Effector CD8-positive, alpha-beta T cell (primary cell): Measurements from ENCODE around the gene ENTPD8.
A peak's percentile ranks its signal among the peaks of the same experiment; 100 is the strongest.

Experiments
- DNase-seq: peaks from one replicate; lab custom pipeline; 2025; lab: John Stamatoyannopoulos, UW

ENTPD8 gene

DNA sequence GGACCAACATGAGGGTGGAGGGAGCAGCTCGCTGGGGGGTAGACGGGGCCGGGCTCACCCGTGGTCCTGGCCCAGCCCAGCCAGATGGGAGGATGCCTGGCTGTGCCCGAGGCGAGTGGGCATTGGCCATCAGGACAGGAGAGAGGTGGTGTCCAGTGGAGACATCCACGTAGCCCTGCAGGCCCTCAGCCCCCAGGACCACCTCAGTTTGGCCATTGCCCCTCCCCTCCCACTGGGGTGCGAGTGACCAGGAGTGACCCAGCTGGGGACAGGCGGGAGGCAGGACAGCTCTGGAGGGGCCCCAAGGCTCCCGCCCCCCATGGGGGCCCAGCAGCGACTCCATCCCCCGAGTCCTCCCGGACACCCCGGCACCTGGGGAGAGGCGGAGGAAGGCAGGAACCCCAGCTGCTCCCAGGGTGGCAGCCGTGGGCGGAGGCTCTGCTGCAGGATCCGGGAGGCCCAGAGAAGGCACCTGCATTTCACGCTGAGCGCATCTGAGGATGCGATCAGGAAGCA lies 9.7 kb downstream of the ENTPD8 start:
- DNase-seq: no peak

DNA sequence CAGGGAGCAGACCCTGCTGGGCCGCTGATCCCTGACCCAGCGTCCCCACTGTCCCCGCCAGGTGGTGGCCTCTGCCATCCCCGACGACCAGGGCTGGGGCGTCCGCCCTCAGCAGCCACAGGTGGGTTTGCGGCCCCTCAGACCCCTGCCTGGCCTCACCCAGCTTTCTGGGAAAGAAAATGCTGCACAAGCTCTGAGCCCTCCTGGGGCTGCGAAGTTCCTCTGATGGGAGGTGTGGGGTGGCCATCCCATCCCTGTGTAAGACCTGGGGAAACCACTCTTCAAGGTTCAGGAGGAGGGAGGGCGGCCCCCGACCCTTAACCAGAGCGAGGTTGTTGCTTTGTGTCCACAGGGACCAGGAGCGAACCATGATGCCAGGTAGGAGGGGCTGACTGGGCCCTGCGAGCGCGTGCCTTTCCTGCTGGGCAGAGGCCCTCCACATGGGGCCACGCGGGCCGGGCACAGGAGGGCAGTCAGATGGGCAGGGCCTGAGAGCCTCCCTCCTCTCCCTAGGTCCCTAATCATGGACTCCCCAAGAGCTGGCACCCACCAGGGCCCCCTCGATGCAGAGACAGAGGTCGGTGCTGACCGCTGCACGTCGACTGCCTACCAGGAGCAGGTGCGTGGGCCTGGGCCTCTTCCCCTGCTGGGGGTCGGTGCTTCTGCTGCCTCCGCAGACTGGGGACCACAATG lies 10.3 kb downstream of the ENTPD8 start:
- no peak for DNase-seq

DNA sequence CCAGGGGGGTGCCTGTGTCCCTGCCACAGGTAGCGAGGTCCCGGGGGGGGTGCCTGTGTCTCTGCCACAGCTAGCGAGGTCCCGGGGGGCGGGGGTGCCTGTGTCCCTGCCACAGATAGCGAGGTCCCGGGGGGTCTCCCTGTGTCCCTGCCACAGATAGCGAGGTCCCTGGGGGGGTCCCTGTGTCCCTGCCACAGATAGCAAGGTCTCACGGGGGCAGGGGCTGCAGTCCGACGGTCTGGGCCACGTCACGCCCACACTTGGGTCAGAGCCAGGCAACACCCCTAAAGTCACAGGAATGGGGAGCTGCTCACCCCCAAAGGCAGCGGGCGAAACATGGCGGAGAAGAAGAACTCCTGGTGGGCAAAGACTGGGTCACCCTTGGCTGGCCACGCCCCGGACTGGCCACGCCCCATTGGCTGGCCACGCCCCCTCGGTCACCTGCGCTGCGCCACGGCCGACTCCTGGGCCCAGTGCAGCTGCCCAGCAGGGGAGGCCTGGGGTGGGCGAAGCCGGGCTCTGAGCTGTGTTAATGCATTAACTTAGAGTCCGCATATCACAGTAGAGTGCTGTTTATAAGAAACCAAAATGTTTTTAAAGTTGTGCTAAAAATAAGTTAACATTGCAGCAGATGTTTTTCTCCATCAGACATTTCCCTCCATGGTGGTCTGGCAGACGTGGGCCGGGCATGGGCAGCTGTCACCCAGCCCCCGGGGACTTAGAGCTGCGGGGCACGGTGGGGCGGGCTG lies 11.0 kb downstream of the ENTPD8 start:
- no peak for DNase-seq

DNA sequence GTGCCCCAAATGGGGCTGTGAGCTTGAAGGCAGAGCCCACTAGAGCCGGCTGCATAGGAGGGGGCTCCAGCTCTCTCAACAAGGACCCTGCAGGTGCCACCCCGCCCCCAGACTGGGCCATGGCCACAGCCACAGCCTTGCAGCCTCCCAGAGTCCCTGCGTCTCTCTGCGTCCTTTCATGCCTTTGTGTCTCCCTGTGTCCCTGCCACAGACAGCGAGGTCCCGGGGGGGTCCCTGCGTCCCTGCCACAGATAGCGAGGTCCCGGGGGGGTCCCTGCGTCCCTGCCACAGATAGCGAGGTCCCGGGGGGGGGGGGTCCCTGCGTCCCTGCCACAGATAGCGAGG lies 11.6 kb downstream of the ENTPD8 start:
- no peak for DNase-seq

DNA sequence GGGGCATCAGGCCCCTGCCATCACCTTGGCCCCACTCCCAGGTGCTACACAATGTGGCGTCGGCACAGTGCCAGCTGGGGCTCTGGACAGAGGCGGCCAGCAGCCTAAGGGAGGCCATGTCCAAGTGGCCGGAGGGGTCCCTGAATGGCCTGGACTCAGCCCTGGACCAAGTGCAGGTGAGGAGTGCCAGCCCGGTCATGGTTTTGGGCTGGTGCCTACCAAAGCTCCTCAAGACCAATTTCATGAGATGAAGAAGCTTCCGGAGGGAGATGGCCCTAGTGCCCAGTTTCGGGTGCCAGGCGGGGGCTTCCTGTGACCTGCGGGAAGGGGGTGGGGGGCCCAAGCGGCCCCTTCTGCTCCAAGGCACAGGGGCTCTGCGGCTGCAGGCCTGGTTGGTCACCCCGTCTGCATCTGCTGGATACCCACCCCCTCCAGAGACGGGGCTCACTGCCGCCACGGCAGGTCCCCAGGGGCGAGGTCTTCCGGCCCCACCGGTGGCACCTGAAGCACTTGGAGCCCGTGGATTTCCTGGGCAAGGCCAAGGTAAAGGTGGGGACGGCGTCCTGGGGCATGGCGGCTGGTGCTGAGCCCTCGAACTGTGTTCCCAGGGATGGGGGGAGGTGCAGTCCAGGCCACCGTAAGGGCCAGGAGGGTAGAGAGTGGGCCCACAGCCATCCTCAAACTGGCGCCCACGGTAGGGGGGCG lies 12.2 kb downstream of the ENTPD8 start:
- no peak for DNase-seq

DNA sequence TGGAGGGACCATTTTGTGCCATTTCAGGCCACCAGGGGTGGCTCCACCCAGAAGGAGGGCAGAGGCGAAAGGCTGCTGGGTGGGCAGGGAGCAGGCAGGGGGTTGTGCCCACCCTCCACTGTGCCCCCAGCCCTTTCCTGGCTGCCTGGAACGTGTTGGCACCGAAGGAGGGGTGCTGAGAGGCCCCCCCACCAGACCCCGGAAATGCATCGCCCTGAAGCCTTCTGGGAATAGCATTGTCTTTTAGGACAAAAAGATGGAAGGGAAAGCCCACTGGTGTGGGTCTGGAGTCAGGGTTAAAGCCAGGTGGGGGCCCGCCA lies 12.9 kb downstream of the ENTPD8 start:
- no peak for DNase-seq

DNA sequence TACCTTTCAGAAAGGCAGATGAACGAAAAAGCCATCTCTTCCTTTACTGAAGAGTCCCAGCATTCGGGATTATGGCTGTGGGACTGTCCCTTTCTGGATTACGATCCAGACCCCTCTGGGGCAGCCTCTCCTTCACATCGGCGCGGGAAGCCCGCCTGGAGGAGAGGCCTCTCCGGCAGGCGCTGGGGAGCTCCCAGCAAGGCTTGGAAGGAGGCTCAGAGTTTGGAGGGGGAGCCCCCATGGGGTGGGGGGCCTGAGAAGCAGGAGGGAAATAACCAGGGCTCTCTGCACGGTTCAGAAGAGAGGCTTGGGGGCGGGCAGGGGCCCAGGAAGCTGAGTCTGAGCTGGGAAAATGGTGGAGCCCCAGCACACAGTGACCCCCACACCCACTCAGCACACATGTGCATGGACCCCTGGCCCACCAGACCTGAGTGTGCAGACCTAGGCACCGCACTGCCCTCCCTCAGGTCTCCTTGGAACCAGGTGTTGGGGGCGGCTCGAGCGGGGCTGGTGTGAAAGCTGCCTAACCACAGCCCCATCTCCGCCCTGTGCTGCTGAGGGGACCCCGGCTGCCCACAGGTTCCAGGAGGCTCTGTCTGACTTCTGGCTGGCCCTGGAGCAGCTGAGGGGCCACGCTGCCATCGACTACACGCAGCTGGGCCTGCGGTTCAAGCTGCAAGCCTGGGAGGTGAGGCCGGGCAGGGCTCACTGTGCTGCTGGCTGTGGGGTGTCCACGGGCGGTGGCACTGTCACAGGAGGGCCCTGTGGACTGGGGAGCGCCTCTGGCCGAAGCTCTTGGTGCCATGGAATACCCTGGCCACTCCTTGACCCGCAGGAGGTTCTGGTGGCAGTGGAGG lies 13.5 kb downstream of the ENTPD8 start:
- DNase-seq: no peak

DNA sequence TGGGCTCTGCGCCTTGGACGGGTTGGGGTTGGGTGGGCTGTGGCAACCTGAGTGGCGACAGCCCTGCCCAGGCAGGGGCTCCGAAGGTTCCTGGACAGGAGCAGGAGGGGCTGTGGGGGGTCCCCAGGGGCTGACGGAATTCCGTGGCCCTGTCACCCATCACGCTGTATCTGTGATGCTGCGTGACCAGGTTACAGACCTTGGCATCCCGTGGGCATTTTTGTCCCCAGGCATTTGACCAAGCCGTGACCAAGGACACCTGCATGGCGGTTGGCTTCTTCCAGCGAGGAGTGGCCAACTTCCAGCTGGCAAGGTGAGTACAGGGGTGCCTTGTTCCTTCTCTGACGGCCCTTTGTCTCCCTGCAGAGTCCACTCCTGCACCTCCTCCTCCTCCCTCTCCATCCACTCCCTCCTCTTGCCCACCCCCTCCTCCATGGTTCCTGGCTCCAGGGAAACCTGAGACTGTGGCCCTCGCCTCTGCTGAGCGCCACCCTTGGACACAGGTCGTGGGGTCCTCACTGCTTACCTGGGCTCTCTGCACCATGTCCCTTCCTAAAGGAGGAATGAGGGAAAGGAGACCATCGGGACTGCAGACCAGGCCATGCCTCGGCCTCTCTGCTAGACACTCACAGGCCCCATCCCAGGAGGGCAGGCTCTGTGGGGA lies 15.0 kb downstream of the ENTPD8 start:
- no peak for DNase-seq

DNA sequence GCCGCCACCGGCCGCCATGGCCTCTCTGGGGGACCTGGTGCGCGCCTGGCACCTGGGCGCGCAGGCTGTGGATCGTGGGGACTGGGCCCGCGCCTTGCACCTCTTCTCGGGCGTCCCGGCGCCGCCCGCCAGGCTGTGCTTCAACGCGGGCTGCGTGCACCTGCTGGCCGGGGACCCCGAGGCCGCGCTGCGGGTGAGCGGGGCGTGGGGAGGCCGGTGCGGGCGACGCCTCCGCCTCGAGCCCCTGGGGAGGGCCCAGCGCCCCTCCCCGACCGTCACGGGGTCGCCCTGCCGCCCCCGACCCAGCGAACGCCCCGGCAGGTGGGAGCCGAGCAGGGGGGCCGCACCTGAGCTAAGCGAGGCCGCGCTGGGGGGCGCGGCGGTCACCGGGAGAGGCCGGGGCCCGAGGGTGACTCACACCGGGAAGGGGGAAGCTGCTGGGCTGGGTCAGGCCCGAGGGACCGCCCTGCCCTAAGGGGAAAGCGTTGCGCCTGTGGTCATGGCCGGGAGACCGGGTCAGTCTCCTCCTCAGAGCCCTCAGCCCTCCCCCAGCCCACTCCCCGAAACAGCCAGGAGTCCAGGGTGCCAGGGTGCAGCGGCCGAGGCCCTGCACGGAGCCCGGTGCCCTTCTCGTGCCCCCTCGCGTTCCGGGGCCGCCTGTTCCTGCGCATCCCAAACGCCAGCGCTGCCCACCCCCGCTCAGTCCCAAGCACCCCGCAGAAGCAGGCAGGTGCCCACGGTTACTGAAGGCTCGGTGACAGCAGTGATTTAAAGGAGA lies 17.5 kb downstream of the ENTPD8 start:
- no peak for DNase-seq

DNA sequence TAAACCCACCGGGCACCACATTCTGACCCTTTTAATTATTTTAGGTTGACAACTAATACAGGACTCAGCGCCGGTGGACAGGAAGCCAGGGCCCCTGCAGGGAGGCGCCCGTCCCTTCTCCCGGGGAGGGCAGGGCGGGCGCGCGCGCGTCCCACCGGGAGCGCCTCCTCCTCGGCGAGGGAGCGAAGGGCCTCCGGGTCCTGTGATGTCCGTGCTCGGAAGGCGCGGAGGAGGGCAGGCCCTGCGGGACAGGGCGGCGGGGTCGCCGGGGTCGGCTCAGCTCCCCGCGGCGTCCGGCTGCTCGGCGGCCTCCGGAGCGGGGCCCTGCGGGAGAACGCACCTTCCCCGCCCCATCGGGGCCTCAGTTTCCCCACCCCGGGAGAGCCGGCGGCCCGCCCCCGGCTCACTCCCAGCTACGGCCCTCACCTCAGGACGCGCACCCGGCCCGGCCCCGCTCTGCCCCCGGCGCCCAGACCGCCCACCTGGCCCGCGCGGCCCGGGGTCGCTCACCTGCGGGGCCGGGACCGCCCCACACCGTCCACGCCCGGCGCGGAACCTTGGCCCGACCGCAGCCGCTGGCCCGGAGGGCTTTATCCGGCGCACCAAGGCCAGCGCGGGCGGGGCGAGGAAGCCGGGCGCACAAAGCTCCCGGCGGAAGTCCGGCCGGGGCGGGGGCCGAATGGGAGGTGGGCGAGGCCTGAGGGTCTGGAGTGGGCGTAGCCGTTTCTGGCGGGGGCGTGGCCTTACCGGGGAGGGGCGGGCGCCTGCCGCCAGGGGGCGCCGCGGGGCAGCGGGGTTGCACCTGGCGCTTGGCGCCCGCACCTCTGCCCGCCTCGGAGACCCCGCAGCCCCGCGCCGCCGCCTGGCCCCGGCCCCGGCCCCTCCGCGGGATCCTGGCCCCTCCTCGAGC lies 18.3 kb downstream of the ENTPD8 start, which contains the start of the genes EXD3 and NOXA1:
Gene EXD3, minus strand, starts transcription at position 559 of the 910 bp plus-strand sequence. CDS start 27,805 bp downstream, outside the sequence.
Gene NOXA1, plus strand, starts transcription at position 790 of the 910 bp plus-strand sequence. CDS start 137 bp downstream, outside the sequence.
- DNase-seq: peak; percentile 90

DNA sequence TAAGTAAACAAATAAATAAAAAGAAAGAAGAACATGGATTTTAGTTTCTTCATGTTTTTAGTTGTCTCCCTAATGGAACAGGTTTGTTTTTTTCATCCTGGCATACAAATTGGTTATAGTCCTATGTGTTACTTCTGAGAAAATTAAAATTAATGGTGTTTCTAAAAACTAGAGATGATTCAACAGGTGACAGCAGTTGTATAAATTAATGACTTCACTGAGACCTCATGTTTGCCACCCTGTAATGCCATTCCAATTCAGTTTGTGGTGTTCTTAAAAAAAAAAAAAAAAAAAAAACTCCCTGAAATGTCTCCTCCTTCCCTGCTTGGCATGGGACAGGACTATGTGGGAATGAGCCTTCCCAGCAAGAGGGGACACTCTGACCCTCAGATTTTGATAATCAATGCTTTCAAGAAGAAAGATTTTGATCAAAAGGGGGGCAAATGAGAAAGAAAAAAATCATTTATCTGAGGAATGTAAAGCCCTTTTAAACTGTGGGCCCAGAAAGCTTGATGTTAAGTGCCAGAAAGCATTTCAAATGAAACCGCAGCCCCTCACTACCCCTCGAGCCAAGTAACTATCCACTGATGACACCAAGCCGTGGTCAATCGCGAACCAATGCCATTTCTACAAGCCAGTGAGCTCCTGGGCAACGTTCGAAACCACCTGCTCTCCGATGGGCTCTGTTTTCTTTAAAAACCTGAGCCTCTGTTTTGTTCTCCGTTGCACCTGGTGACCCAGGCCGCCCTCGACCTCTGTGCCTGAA lies 19.1 kb downstream of the ENTPD8 start:
- DNase-seq: no peak

DNA sequence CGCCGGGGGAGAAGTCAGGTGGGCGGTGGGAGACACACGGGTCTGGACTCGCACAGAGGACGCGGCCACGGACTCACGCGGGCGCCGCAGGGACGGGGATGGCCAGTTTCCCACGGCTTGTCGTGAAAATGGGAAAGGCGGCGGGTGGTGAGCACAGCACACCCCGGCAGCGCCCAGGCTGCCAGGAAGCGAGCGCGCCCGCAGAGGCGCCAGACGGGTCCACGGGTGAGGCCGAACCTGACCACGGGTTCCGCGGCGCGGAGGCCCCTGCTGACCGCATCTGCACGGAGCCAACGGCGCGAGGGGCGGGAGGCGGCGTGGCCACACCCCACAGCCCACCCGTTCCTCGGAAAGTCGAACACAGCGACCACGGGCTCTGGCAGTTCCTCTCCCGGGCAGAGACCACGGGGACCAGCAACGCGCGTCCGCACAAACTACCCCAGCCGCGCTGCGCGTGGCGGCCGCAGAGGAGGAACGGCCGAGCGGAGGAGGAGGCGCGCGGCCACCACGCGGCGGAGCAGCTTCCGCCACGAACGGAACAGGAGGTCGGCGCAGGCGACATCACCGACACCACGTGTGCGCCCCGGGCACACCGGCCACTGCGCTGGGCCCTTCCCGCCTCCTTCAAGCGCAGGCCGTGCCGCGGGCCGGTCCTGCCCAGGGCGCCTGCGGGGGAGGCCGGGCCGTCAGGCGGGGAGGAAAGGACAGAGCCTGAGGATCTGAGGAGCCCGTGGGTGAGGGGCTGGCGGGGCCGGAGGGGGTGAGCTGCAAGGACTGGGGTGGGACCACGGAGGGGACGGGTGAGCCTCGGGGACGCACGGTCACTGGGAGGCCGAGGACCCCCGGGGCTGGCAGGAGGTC lies 23.8 kb downstream of the ENTPD8 start:
- no peak for DNase-seq

DNA sequence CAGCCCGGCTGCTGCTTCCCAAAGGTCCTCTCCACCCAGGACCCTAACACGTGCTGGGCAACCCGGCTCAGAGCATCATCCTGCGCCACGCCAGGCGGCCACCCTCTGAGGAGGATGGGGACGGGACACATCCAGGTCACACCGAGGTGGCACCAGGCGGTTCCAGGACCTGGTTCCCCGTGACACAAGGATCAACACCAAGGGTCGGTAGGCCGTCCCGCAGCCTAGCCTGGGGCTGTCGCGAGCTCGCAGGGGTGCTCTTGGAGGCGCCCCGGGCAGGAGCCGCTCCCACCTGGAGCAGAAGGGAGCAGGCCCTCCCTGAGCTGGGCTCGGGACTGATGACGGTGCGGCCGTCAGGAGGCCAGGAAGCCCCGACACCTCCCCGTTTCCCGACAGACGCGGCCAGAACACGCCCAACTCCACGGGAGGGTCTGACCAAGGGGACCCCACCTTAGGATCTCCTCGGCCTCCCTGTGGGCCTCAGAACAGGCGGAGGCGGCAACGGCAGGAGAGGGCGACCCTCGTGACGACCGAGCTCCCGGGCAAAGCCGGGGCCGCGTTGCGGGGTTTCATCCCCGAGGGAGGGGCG lies 24.5 kb downstream of the ENTPD8 start:
- no peak for DNase-seq

DNA sequence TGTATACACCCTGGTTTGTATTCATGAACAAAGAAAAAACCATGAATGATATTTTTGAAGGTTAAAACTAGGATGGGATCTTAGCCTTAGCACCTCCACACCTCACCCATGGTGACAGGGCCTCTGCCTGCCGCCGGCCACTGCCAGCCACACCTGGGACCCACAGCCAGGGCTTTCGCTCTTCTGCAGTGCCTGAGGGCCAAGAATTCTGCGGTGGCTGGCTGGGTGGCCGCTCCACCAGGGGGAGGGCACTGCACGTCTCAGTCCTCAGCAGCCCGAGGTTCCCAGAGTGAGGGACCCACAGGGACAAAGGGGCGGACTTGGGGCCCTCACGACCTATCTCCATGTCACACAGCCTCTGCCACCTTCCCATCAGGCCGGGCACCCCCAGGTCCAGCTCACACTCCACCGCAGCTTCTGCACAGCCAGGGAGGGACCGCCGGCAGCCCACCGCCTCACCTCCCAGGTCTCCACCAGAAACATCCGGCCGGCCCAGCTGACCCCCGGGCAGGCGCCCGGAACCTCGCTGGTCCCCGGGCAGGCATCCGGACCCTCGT lies 25.1 kb downstream of the ENTPD8 start:
- no peak for DNase-seq

DNA sequence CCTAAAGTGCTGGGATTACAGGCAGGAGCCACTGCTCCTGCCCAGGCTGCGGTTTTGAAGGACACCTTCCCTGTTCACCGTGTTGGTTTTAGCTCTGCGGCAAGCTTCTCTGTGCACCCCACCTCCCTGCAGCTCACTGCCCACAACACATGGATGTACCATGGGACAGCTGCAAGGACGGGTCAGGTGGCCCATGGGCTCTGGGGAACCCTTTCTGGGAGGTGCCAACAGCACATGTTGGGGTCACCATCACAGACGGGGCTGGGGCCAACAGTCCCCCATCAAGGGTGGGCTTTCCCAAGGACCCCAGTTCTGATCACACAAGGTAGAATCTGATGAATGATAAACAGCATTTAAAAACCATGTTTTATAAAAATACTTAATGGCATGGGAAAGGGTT lies 25.7 kb downstream of the ENTPD8 start:
- DNase-seq: no peak

DNA sequence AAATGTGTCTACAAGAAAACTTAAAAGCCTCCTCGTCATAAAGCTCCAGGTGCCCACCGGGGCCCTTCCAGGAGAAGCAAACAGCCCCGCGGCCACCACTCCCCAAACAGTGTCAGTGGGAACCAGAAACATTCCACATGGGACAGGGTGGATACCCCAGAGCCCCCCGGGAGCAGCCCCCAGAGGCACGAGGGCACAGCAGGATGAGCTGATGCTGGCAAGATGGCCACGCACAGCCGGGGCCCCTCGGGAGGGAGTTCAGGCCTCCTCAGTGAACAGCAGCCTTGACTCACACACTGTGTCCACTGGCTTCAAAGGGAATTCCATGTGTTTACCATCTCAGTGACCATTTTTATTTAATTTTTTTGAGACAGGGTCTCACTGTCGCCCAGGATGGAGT lies 28.7 kb downstream of the ENTPD8 start:
- no peak for DNase-seq
